HG03571 (cell line): ENCODE results near the gene EPN2.
"Not testable (repeated sequence)": the region's sequence is repeated elsewhere in the genome, so short reads cannot be mapped to it uniquely, and the experiment has no call there.

ENCODE experiments used
- ATAC-seq: cut with Tn5 transposase; IDR thresholded peaks from one replicate; pipeline ENCODE4 v1.9.1; 2021; ENCODE audit not compliant: unreplicated experiment

EPN2 gene

DNA sequence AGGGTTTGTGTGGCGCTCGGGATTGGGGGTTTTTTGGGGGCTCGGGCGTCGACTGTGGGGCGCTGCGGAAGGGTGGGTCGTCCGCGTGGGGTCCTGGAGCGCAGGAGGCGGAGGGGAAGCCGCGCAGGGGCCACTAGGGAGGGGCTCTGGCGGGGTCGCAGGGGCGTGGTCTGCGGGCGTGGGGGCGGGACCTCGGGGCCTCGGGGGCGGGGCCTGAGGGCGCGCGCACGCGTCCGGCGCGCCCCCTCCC lies at the start of gene EPN2:
EPN2 (plus strand) TSS at position 228 of the 250 bp plus-strand sequence. CDS start 45,754 bp downstream, outside the sequence.
- ATAC-seq, result not testable (repeated sequence)

DNA sequence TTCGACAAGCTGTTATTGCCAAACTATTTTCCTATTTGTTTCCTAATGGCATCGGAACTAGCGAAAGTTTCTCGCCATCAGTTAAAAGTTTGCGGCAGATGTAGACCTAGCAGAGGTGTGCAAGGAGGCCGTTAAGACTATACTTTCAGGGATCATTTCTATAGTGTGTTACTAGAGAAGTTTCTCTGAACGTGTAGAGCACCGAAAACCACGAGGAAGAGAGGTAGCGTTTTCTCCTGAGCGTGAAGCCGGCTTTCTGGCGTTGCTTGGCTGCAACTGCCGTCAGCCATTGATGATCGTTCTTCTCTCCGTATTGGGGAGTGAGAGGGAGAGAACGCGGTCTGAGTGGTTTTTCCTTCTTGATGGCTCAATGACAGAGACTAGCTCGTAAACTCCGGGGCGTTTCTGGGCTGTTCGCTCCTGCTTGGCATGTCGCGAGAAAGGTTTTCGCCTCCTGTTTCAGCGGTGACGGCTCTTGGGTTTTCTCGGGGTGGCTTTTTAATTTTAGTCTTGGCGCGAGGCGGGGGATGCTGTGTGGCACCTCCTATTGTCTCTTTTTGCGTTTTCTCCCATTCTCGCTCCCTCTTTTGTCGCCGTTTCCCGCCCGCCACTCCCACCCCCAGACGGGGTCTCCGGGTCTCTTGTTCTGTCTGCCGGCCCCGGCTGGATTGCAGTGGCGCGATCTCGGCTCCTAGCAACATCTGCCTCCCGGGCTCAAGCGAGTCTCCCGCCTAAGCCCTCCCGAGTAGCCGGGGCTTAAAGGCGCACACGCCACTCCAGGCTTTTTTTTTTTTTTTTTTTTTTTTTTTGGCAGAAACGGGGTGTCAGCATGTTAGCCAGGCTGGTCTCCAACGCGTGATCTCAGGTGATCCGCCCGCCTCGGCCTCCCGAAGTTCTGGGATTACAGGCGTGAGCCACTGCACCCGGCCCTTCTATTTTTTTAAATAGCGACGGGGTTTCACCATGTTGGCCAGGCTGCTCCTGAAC lies 49.0 kb upstream of the EPN2 start:
- ATAC-seq, result not testable (repeated sequence)

DNA sequence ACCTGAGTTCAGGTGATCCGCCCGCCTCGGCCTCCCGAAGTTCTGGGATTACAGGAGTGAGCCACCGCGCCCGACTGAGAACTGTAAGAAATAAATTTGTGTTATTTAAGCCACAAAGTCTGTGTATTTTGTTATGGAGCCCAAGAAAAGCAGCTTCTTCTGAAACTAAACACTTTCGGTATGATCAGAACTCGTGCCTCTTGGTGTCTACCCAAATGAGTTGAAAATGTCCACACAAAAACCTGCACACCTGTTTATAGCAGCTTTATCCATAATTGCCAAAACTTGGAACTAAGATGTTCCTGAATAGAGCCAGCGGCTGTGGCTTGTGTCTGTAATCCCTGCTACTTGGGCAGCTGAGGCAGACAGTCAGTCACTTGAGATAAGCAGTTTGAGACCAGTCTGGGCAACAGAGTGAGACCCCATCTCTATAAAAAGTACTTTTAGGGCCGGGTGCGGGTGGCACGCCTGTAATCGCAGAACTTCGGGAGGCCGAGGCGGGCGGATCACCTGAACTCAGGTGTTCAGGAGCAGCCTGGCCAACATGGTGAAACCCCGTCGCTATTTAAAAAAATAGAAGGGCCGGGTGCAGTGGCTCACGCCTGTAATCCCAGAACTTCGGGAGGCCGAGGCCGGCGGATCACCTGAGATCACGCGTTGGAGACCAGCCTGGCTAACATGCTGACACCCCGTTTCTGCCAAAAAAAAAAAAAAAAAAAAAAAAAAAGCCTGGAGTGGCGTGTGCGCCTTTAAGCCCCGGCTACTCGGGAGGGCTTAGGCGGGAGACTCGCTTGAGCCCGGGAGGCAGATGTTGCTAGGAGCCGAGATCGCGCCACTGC lies 48.1 kb upstream of the EPN2 start:
- not testable (repeated sequence) for ATAC-seq

DNA sequence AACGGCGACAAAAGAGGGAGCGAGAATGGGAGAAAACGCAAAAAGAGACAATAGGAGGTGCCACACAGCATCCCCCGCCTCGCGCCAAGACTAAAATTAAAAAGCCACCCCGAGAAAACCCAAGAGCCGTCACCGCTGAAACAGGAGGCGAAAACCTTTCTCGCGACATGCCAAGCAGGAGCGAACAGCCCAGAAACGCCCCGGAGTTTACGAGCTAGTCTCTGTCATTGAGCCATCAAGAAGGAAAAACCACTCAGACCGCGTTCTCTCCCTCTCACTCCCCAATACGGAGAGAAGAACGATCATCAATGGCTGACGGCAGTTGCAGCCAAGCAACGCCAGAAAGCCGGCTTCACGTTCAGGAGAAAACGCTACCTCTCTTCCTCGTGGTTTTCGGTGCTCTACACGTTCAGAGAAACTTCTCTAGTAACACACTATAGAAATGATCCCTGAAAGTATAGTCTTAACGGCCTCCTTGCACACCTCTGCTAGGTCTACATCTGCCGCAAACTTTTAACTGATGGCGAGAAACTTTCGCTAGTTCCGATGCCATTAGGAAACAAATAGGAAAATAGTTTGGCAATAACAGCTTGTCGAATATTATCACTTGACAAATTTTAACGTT lies 47.3 kb upstream of the EPN2 start:
- not testable (repeated sequence) for ATAC-seq

DNA sequence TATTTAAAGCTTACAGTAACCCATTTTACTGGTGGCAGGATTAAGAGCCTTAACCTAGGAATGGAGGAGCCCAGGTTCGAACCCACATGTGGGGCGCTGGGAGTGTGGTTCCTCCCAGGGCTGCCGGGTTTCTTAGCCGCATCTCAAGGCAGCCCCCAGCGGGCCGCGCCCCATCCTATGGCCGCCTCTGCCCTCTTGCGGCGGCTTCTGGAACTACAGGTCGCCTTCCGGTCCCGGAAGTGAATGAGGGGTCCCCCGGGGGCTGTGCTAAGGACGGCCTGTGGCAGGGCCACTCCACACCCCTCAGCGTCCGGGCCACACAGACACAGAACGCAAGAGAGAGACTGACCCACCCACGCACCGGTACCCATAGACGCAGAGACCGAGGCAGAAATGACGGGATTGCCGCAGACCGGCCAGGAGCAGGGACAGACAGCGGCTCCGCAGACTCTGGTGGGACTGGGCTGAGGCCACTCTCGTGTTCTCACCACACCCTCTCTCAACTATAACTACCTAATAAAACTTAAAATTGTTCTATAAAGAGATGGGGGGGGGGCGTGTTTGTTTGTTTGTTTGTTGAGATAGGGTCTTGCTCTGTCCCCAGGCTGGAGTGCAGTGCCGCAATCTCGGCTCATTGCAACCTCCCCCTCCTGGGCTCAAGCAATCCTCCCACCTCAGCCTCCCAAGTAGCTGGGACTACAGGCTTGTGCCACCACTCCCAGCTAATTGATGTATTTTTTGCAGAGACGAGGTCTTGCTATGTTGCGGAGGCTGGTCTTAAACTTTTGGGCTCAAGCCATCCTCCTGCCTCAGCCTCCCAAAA lies 40.6 kb upstream of the EPN2 start:
- ATAC-seq, result peak; percentile 68

DNA sequence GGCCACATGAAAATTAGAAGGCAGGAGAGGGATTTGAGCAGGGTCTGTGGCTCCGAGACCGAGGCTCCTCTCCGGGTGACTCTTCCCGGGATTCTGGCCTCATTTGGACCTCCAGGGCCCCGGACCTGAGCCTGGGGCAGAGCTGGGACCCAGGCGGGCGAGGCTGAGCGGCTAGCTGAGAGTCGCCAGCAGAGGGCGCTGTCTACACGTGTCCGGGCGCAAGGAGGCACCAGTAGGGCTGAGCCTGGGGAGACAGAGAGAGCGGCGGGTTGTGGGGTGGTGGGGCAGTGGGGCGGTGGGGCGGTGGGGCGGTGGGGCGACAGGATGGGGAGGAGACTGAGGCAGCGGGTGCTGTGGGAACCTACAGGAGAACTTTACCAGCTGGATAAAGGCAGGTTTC lies 34.7 kb upstream of the EPN2 start:
- not testable (repeated sequence) for ATAC-seq

DNA sequence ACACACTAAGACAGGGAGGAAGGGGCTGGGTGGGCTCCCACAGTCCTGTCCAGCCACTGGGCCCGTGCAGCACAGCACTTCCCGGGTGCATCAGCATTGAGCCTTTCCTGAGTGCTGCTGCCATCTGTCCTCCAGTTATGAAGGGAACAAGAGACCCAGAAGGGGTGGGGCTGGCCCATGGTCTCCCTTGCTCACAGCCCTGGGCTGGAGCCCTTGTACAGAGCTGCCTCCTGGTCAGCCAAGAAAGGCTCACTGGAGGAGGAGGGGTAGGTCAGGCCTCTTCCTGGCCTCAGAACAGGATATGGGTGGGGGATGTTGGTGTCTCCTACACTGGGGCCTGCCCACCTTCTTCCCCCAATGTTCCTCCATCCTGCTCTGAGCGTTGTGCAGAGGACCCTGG lies 33.7 kb upstream of the EPN2 start:
- ATAC-seq, result not testable (repeated sequence)

DNA sequence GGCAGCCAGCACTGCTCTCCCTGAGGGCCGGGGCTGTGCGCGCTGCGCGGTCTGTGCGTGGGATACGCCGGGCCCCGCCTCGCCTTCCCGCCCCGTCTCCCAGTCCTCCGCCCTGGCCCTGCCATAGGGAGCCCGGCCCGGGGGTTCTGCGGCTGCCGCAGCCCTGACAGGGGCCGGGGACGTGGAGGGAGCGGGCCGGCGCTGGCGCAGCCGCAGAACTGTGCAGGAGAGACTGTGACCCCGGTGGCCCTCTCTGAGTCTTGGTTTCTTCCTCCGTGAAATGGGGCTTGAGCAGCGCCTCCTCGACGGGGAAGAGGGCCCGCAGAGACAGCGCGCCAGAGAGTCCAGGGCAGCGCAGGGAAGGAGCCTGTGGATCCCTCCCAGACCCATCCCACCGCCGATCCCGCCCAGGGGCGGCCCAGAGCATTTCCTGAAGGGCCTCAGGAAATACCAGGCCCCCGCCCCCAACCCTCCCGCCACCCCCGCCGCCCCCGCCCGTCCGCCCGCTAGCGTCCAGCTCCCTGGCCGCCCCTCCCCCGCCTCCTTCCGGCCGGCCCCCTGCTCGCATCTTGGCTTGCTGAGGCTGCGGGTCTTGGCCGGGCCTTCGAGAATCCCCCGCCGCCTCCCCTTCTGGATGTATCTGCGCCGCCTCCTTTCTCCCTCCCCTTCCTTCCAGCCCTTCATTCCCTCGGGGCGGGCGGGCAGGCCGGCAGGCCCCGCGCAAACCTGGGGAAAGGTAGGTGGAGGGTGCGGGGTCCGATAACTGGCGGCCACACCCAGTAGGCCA lies 21.9 kb upstream of the EPN2 start:
- ATAC-seq, result not testable (repeated sequence)

DNA sequence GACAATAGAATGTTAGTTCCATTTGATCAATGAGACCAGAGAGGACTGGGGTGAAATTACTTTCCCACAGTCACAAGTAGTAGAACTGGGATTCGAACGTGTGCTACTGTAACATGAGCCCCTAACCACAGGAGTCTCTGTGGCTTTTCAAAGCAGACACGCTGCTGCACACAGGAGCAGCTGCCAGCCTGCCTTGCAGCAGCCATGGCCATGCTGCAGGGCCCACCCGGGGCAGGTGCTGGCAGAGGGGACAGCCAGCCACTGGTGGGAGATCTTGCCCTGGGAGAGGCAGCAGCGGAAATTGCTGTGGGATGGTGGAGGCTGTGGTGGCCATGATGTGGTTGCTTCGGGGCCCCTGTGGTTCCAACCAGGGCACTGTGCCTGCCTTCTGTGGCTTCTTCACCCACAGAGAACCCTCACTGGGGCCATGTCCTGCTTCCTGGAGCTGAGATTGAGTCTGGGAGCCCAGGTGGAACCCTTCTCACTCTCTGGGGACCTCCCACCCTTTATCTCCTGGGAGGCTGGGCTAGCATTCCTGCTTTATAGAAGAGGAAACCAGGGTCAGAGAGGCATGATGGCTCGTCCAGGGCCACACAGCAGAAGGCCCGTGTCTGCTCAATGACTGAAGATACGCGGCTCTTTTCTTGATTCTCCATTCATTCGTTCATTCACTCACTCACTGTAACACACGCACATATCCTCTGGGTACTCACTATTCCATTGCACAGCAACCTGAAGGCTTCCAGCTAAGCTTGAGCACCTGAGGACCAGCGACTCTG lies 20.8 kb upstream of the EPN2 start:
- peak; percentile 52 for ATAC-seq

DNA sequence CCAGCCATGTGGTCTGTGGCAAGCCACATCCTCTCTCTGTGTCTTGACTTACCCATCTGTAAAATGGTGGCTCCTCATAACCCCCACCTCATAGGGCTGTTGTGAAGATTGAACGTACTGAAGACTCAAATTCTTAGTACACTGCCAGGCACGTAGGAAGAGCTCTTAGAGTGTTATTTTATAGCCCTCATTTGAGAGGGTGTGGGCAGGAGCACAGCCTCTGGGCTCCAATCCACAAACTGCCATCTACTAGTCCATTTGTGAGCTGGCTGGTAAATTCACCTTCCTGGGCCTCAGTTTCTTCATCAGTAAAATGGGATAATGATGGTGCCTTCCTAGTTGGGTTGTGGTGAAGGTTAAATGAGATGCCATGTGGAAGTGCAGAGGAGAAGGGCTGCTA lies 18.3 kb upstream of the EPN2 start:
- ATAC-seq, result not testable (repeated sequence)

DNA sequence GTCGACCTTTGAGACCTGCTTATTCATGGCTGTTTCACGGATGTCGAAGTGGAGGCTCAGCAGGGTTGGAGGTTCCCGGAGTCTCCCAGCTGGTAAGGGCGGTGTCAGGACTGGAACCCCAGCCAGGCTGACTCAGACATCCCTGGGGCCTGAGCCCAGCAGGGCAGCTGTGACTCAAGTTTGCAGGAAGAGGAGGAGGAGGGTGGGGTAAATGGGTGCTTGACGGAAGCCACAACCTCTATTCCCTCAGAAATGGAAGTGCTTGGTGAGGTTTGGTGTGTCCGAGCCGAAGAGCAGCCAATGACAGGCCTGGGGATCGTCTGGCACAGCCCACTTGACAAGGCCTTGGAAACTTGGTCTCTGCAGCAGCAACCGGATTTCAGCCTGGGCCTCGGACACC lies 17.8 kb upstream of the EPN2 start:
- ATAC-seq, result not testable (repeated sequence)

DNA sequence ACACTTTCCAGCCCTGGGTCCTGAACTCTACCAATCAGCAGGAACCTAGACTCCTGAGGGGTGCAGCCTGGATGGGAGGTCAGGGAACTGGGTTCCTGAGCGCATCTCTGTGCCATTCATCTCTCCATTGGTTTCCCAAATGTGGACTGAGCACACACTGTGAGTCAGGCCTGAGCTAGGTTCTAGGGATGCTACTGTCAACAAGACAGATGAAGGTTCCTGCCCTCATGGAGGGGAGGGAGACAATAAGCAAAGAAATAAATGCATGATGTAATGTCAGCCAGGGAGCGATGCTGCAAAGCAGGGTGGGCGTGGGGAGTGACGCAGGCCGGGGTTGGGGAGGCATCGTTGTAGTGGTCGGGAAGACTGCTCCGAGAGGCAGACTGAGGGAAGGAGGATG lies 17.0 kb upstream of the EPN2 start:
- not testable (repeated sequence) for ATAC-seq

DNA sequence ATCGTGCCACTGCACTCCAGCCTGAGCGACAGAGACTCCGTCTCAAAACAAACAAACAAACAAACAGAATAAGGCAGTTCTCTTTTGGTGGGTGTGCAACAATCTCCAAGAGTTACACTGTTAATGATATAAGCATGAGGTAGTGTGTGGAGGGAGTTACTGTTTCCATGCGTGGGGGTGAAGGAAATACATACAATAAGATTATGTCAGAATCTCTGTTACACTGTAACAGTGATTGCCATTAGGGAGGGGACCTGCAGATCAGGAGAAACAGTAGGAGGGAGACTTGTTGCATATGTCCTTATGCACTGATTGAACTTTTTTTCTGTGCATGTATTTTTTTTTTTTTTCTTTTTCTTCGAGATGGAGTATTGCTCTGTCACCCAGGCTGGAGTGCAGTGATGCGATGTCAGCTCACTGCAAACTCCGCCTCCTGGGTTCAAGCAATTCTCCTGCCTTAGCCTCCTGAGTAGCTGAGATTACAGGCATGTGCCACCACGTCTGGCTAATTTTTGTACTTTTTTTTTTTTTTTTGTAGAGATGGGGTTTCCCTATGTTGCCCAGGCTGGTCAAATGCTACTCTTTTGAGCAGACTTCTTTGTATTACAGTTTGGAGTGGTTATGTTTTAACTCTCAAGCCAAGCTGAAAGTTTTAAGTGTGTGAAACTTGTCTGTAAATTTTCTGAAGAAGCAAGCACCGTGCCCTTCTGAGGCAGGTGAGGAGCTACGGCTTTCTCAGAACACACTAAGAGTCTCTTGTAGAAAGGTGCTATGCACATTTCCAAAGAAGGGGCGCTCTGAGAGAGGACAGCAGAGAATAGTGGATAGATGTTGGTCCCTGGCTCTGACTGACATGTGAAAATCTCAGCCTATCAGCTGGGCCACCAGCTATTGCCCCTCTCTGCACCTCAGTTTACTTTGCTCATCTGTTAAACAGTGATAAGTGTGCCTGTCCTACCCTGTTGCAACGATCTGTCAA lies 10.3 kb upstream of the EPN2 start:
- ATAC-seq, result not testable (repeated sequence)

DNA sequence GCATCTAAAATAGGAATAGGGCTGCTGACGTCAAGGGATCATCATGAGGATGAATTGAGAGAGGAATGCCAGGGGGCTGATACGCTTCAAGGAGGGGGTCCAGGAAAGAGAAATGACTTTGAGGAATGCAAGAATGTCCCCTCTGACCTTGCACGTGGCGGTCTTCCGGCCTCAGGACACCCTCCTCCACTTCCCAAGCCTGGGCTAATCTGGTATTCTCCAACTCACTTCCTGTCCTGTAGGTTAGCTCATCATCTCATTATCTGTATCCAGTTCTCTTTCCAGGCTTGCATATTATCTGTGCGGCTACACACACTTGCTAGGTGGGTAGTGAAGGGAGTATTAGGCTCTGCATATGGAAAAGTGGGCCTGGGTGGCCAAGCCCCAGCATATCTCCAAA lies 2.5 kb upstream of the EPN2 start:
- not testable (repeated sequence) for ATAC-seq

DNA sequence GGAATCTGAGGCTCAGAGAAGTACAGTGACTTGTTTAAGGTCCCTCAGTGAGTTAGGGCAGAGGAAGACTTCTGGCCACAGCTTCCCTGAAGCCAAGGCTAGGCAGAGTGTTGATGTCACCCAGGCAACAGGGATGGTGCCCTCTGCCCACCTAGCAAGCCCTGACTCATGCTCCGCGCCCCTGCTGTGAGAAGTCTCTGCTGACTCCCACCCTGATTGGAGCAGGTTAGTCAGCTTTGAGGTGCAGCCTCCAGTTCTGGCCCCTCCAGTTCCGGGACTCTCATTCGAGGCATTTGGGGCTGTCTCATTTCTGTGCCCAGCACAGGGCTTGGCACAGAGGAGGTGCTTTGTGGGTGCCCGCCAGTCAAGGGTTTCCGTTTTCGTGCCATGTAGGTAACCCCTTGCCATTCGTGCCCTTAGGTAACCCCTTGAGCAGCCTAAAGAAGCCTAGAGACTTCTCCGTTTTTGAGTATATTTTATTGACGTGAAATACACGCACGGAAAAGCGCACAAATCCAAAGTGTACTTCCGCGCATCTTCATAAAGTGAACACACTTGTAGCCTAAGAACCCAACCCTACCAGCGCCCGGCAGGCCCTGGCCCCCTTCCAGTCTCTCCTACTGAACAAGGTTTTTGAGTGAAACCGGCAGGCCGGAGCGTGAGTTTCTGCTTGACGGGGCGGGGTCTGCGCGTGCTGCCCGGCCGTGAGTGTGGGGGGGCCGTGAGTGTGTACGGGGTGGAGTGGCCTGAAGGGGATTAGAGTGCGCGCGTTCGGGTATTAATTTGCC lies 621 bp upstream of the EPN2 start:
- not testable (repeated sequence) for ATAC-seq

DNA sequence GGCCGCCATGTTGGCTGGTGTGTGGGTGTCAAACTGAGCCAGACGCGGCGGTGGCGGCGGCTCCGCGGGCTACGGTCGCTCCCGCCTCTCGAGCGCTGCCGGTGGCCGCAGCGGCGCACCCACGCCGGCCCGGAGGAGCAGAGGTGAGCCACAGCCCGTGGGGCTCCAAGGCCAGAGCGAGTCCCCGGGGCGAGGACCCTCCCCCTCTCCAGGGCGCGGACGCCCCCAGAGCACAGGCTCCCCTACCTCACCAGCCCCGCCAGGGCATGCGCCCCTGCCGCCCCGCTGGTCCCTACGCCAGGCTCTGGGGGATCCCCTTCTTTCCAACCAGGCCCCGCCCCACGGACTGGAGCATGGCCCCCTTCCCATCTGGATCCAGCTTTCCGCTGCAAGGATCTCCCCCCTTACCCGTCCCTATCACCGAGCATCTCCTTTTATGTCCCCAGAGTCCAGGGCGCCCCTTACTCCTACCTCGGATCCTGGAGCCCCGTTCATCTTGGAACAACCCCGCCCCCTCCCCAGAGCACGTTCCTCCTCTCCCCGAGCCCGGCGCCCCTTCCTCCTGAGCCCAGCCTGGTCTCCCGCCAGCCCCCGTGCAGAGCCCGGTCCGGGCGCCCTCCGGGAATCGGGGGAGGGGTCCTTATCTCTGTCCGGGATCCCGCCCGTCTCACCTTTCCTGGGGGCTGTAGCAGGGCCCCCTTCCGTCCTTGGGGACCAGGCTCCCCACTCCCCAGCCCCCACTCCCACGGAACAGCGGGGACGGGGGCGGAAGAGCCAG lies 412 bp downstream of the EPN2 start:
- ATAC-seq, result no peak
